ENCODE results near the gene GLRA2.
A peak's percentile ranks its signal among the peaks of the same experiment; 100 is the strongest.

GLRA2 gene

DNA sequence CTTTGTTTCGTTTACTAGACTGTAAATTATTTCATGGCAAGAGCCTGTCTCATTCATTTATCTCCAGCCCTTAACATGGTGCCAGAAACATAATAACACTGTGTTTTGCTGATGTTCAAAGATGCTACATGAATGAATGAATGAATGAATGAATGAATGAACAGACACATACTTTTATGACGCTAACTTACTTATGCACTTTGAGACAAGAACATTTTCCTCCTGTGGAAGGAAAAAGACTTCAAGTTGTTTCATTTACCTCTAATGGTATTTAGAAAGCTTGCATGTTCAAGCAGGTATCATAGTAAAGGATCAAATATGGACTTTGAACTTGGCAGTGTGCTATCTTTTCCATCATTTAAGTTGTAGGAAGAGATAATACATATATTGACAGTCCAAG is 131.6 kb downstream of the GLRA2 start:
- Histone ChIP-seq H3K27me3 (replicated peaks; ENCODE audit: control insufficient read depth, insufficient read depth, low read length) (no peaks in the 10 kb centered on the region), H3K36me3 (ENCODE audit: control insufficient read depth, insufficient read depth, low read length) (no peaks in the 10 kb centered on the region), H3K4me3 (replicated peaks; ENCODE audit: low read depth, low read length) (no peak overlapping the region)
- no peak for DNase-seq (ENCODE audit: extremely low read depth, insufficient read length)
- TF ChIP-seq, protein P1, sequence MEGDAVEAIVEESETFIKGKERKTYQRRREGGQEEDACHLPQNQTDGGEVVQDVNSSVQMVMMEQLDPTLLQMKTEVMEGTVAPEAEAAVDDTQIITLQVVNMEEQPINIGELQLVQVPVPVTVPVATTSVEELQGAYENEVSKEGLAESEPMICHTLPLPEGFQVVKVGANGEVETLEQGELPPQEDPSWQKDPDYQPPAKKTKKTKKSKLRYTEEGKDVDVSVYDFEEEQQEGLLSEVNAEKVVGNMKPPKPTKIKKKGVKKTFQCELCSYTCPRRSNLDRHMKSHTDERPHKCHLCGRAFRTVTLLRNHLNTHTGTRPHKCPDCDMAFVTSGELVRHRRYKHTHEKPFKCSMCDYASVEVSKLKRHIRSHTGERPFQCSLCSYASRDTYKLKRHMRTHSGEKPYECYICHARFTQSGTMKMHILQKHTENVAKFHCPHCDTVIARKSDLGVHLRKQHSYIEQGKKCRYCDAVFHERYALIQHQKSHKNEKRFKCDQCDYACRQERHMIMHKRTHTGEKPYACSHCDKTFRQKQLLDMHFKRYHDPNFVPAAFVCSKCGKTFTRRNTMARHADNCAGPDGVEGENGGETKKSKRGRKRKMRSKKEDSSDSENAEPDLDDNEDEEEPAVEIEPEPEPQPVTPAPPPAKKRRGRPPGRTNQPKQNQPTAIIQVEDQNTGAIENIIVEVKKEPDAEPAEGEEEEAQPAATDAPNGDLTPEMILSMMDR (IDR thresholded peaks at IDR 0.05; ENCODE audit: insufficient read depth, low read length, poor library complexity, severe bottlenecking): no peak

DNA sequence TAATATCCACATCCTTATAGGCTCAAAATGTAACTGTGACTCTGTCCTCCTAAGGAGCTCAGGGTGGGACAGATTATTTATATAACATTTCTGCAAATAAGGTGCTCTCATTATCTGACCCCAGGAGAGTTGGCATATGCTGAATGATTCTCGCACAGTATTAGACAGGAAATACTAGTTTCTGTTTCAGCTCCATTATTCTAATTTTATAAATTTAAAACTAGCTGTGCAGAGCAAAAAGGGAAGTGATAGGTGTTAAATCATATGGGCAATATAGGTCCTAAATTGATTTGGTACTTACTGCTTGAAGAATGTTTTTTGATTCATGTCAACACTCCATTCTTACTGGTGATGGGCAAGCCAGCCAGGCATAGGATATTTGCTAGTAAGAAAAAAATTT is 141.5 kb downstream of the GLRA2 start:
- peak; percentile 51 for DNase-seq (ENCODE audit: extremely low read depth, insufficient read length)
- TF ChIP-seq, protein P1 (IDR thresholded peaks at IDR 0.05; ENCODE audit: insufficient read depth, low read length, poor library complexity, severe bottlenecking): no peak
- H3K27me3 ChIP-seq (replicated peaks; ENCODE audit: control insufficient read depth, insufficient read depth, low read length): no peaks in the 10 kb centered on the region
- H3K36me3 ChIP-seq (ENCODE audit: control insufficient read depth, insufficient read depth, low read length): no peaks in the 10 kb centered on the region
- no peak overlapping the region for H3K4me3 ChIP-seq (replicated peaks; ENCODE audit: low read depth, low read length)

- TF ChIP-seq, protein P1 (IDR thresholded peaks at IDR 0.05; ENCODE audit: insufficient read depth, low read length, poor library complexity, severe bottlenecking): no peak
- Histone ChIP-seq H3K4me3 (replicated peaks; ENCODE audit: low read depth, low read length) (no peak overlapping the region), H3K36me3 (ENCODE audit: control insufficient read depth, insufficient read depth, low read length) (no peaks in the 10 kb centered on the region), H3K27me3 (replicated peaks; ENCODE audit: control insufficient read depth, insufficient read depth, low read length) (no peaks in the 10 kb centered on the region)
- no peak for DNase-seq (ENCODE audit: extremely low read depth, insufficient read length)
Observed at GRCh38 chrX:14672611-14673172, 143.4 kb downstream of the GLRA2 start.

DNA sequence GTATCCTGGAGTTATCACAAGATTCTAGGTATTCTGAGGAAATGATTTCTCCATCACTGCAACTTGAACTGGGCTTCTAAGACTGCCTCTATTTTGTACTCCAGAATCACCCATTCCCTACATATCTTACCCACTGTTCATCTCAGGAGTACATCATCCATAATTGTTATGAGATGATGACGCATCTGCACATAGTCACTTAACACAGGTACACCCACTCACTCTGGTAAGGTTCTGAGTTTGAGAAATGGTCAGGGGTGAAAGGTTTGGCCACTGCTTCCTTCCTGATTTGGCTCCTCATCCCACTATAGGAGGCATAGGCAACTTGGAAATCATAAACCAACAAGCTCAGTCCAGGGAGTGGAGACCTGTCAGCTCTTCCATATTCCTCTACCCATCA is 143.9 kb downstream of the GLRA2 start:
- no peaks in the 10 kb centered on the region for H3K27me3 ChIP-seq (replicated peaks; ENCODE audit: control insufficient read depth, insufficient read depth, low read length)
- H3K36me3 ChIP-seq (ENCODE audit: control insufficient read depth, insufficient read depth, low read length): no peaks in the 10 kb centered on the region
- TF ChIP-seq, protein P1 (IDR thresholded peaks at IDR 0.05; ENCODE audit: insufficient read depth, low read length, poor library complexity, severe bottlenecking): no peak
- no peak overlapping the region for H3K4me3 ChIP-seq (replicated peaks; ENCODE audit: low read depth, low read length)
- DNase-seq (ENCODE audit: extremely low read depth, insufficient read length): no peak

- H3K27me3 ChIP-seq (replicated peaks; ENCODE audit: control insufficient read depth, insufficient read depth, low read length): no peaks in the 10 kb centered on the region
- H3K36me3 ChIP-seq (ENCODE audit: control insufficient read depth, insufficient read depth, low read length): no peaks in the 10 kb centered on the region
- TF ChIP-seq, protein P1 (IDR thresholded peaks at IDR 0.05; ENCODE audit: insufficient read depth, low read length, poor library complexity, severe bottlenecking): no peak
- H3K4me3 ChIP-seq (replicated peaks; ENCODE audit: low read depth, low read length): no peak overlapping the region
- DNase-seq (ENCODE audit: extremely low read depth, insufficient read length): peak; percentile 74
Observed at GRCh38 chrX:14673764-14674163, 144.4 kb downstream of the GLRA2 start.

- DNase-seq (ENCODE audit: extremely low read depth, insufficient read length): no peak
- no peaks in the 10 kb centered on the region for H3K36me3 ChIP-seq (ENCODE audit: control insufficient read depth, insufficient read depth, low read length)
- H3K4me3 ChIP-seq (replicated peaks; ENCODE audit: low read depth, low read length): no peak overlapping the region
- H3K27me3 ChIP-seq (replicated peaks; ENCODE audit: control insufficient read depth, insufficient read depth, low read length): no peaks in the 10 kb centered on the region
- TF ChIP-seq, protein P1 (IDR thresholded peaks at IDR 0.05; ENCODE audit: insufficient read depth, low read length, poor library complexity, severe bottlenecking): no peak
Observed at GRCh38 chrX:14675500-14675899, 146.2 kb downstream of the GLRA2 start.
